ENCODE measurements around the gene ALK.

The ALK gene

GRCh38 chr2:29706171-29706720 lies 215.1 kb downstream of the ALK start:
- no peak for DNase-seq (ENCODE audit: low read depth)

GRCh38 chr2:29705616-29706015 lies 215.8 kb downstream of the ALK start:
- DNase-seq (ENCODE audit: low read depth), result no peak

- DNase-seq (ENCODE audit: low read depth), result no peak
Observed at GRCh38 chr2:29703336-29703735, 218.1 kb downstream of the ALK start.

- no peak for DNase-seq (ENCODE audit: low read depth)
Observed at GRCh38 chr2:29702276-29702675, 219.1 kb downstream of the ALK start.

- DNase-seq (ENCODE audit: low read depth), result no peak
Observed at GRCh38 chr2:29700560-29700959, 220.8 kb downstream of the ALK start.

- DNase-seq (ENCODE audit: low read depth), result no peak
Observed at GRCh38 chr2:29699045-29699444, 222.3 kb downstream of the ALK start.

GRCh38 chr2:29698216-29698615 lies 223.2 kb downstream of the ALK start:
- DNase-seq (ENCODE audit: low read depth), result no peak

- DNase-seq (ENCODE audit: low read depth), result no peak
Observed at GRCh38 chr2:29697715-29698114, 223.7 kb downstream of the ALK start.

- no peak for DNase-seq (ENCODE audit: low read depth)
Observed at GRCh38 chr2:29697181-29697580, 224.2 kb downstream of the ALK start.

GRCh38 chr2:29694741-29695140 lies 226.6 kb downstream of the ALK start:
- DNase-seq (ENCODE audit: low read depth), result no peak

GRCh38 chr2:29691391-29691950 lies 229.9 kb downstream of the ALK start:
- no peak for DNase-seq (ENCODE audit: low read depth)

GRCh38 chr2:29689666-29690065 lies 231.7 kb downstream of the ALK start:
- no peak for DNase-seq (ENCODE audit: low read depth)

- DNase-seq (ENCODE audit: low read depth), result no peak
Observed at GRCh38 chr2:29688429-29688828, 233.0 kb downstream of the ALK start.

GRCh38 chr2:29687121-29687520 lies 234.3 kb downstream of the ALK start:
- no peak for DNase-seq (ENCODE audit: low read depth)

GRCh38 chr2:29676886-29677453 lies 244.4 kb downstream of the ALK start:
- no peak for DNase-seq (ENCODE audit: low read depth)

GRCh38 chr2:29664578-29664977 lies 256.8 kb downstream of the ALK start:
- DNase-seq (ENCODE audit: low read depth), result no peak

GRCh38 chr2:29663268-29663667 lies 258.1 kb downstream of the ALK start:
- DNase-seq (ENCODE audit: low read depth), result peak; percentile 27

GRCh38 chr2:29662861-29663260 lies 258.5 kb downstream of the ALK start:
- no peak for DNase-seq (ENCODE audit: low read depth)

- DNase-seq (ENCODE audit: low read depth), result no peak
Observed at GRCh38 chr2:29660201-29660600, 261.2 kb downstream of the ALK start.

- no peak for DNase-seq (ENCODE audit: low read depth)
Observed at GRCh38 chr2:29659178-29659577, 262.2 kb downstream of the ALK start.

GRCh38 chr2:29657674-29658073 lies 263.7 kb downstream of the ALK start:
- no peak for DNase-seq (ENCODE audit: low read depth)

- no peak for DNase-seq (ENCODE audit: low read depth)
Observed at GRCh38 chr2:29655391-29656086, 265.8 kb downstream of the ALK start.

GRCh38 chr2:29650631-29651097 lies 270.7 kb downstream of the ALK start:
- no peak for DNase-seq (ENCODE audit: low read depth)

Data from fibroblast of the conjunctiva (primary cell).